BJ (cell line): Measurements from ENCODE around the gene ADAM19. TPM values are rescaled to one million over a fixed set of nuclear protein-coding genes. Genes with fewer than 3 reads are reported as not detected.

Experiments used
- CTCF ChIA-PET: fragments of 350-600 bp; formaldehyde crosslinking; extraction: SDS; loops from one replicate; lab custom pipeline; 2021; ENCODE audit warnings: antibody characterized with exemption, inconsistent platforms; lab: Yijun Ruan, JAX
- POLR2A ChIA-PET: fragments of 300-600 bp; sonication (Branson Sonifier 250); formaldehyde crosslinking; extraction: SDS; loops from one replicate; lab custom pipeline; 2021; ENCODE audit warnings: antibody characterized with exemption; lab: Charles Lee
- DNase-seq: peaks from one replicate; pipeline ENCODE4 v3.0.0-alpha.2; 2011; ENCODE audit warnings: low read depth
- H3K27me3 ChIP-seq: 2 replicates; pipeline ENCODE4 v1.6.0; 2011; ENCODE audit warnings: low read length; ENCODE audit not compliant: control insufficient read depth, insufficient read depth
- H3K36me3 ChIP-seq: 2 replicates; pipeline ENCODE4 v1.5.1; 2011; ENCODE audit warnings: low read length; ENCODE audit not compliant: control insufficient read depth, insufficient read depth
- H3K4me3 ChIP-seq: 2 replicates; pipeline ENCODE4 v1.5.1; 2011; ENCODE audit warnings: low read depth, mild to moderate bottlenecking, control low read depth, low read length
- CTCF ChIP-seq: IDR thresholded peaks from 2 replicates; pipeline ENCODE4 v1.5.1; 2011; ENCODE audit warnings: low read depth, mild to moderate bottlenecking, control low read depth, inconsistent platforms, low read length, moderate library complexity; ENCODE audit not compliant: insufficient read depth
- polyA minus RNA-seq: library from RNA; depleted of rRNA, polyadenylated mRNA; stranded (reverse); fragments of >200 nt; gene quantifications from 2 replicates; pipeline ENCODE4 v1.2.3, GENCODE V29; 2011; rRNA and poly(A)+ RNA removed
- polyA plus RNA-seq: library from polyadenylated mRNA; depleted of rRNA; stranded (reverse); fragments of >200 nt; gene quantifications from 2 replicates; pipeline ENCODE4 v1.2.3, GENCODE V29; 2011; rRNA removed

Gene ADAM19
- polyA plus RNA-seq: 57.5 and 68.3 TPM in 2 replicates
- polyA minus RNA-seq: 110 and 114 TPM in 2 replicates

- CTCF ChIA-PET: no interaction called here
- H3K4me3 ChIP-seq: peak within 1 kb of the TSS; percentile 80
- POLR2A ChIA-PET: no interaction called here
These were observed at the start of gene ADAM19 for GRCh38 chr5:157575381-157576020. ADAM19 (minus strand) TSS chr5:157575775; CDS start chr5:157575696, 79 bp downstream.

GRCh38 chr5:157624144-157624543 lies 48.6 kb upstream of the ADAM19 start:
- POLR2A ChIA-PET: no interaction called here
- no peak for DNase-seq
- CTCF ChIA-PET: no interaction called here
- Histone ChIP-seq H3K4me3 (no peak overlapping the region), H3K27me3 (no peaks in the 10 kb centered on the region), H3K36me3 (no peaks in the 10 kb centered on the region)
- no peak for TF ChIP-seq CTCF

More at GRCh38 chr5:157575381-157576020, at the start of gene ADAM19:
- no peak for DNase-seq
- Histone ChIP-seq H3K27me3 (no peaks in the 10 kb centered on the region), H3K36me3 (no peaks in the 10 kb centered on the region; the same call in 1 of the 2 replicates)
- no peak for TF ChIP-seq CTCF

- H3K36me3 ChIP-seq: no peaks in the 10 kb centered on the region
- ChIA-PET CTCF (no interaction called here), POLR2A (no interaction called here)
- no peak for TF ChIP-seq CTCF
- no peak for DNase-seq
- H3K4me3 ChIP-seq: no peak overlapping the region
- no peaks in the 10 kb centered on the region for H3K27me3 ChIP-seq
These were observed 45.2 kb upstream of the ADAM19 start for GRCh38 chr5:157620776-157621175.

GRCh38 chr5:157618191-157618765 lies 42.7 kb upstream of the ADAM19 start:
- POLR2A ChIA-PET: no interaction called here
- Histone ChIP-seq H3K4me3 (no peak overlapping the region), H3K27me3 (no peaks in the 10 kb centered on the region), H3K36me3 (no peaks in the 10 kb centered on the region)
- TF ChIP-seq CTCF: no peak
- DNase-seq: no peak
- CTCF ChIA-PET: interaction anchor here (0.6 to 1.4 kb wide), 2 partner anchors 13 to 74 kb away, joined by 3 read pairs; no protein-coding TSS in a partner anchor

GRCh38 chr5:157616785-157617184 lies 41.2 kb upstream of the ADAM19 start:
- Histone ChIP-seq H3K36me3 (no peaks in the 10 kb centered on the region), H3K27me3 (no peaks in the 10 kb centered on the region), H3K4me3 (no peak overlapping the region)
- ChIA-PET CTCF (interaction anchor here (1.4 kb wide), 1 partner anchor 14 kb away, joined by 3 read pairs; no protein-coding TSS in a partner anchor), POLR2A (no interaction called here)
- no peak for DNase-seq
- no peak for TF ChIP-seq CTCF
